EH (cell line): ENCODE data around the gene SAT1.

Experiments used
- DNase-seq: peaks from one replicate; pipeline ENCODE4 v3.0.0-alpha.2; 2015; ENCODE audit warnings: low read depth

SAT1 gene

GRCh38 chrX:23776363-23776762 is 6.6 kb upstream of the SAT1 start:
- DNase-seq = no peak

GRCh38 chrX:23779025-23779424 is 3.9 kb upstream of the SAT1 start:
- peak; percentile 92 for DNase-seq

- peak; percentile 40 for DNase-seq
Measured at GRCh38 chrX:23782455-23782854, 518 bp upstream of the SAT1 start.

GRCh38 chrX:23783589-23784469 is 856 bp downstream of the SAT1 start:
- no peak for DNase-seq

GRCh38 chrX:23784470-23785331 is 1.7 kb downstream of the SAT1 start:
- peak; percentile 84 for DNase-seq

- DNase-seq = no peak
Measured at GRCh38 chrX:23785580-23785979, 2.6 kb downstream of the SAT1 start.

GRCh38 chrX:23786268-23786815 is 3.4 kb downstream of the SAT1 start:
- no peak for DNase-seq

GRCh38 chrX:23787745-23788118 is 4.8 kb downstream of the SAT1 start:
- no peak for DNase-seq

GRCh38 chrX:23788521-23788920 is 5.5 kb downstream of the SAT1 start:
- no peak for DNase-seq

GRCh38 chrX:23788946-23789345 is 6.0 kb downstream of the SAT1 start:
- no peak for DNase-seq

GRCh38 chrX:23789386-23790154 is 6.6 kb downstream of the SAT1 start:
- DNase-seq = no peak

- no peak for DNase-seq
Measured at GRCh38 chrX:23790155-23790497, 7.2 kb downstream of the SAT1 start.

- no peak for DNase-seq
Measured at GRCh38 chrX:23792861-23793553, 10.0 kb downstream of the SAT1 start.

GRCh38 chrX:23795221-23795620 is 12.2 kb downstream of the SAT1 start:
- no peak for DNase-seq

- DNase-seq = no peak
Measured at GRCh38 chrX:23797371-23798128, 14.6 kb downstream of the SAT1 start.

GRCh38 chrX:23799469-23800065 is 16.6 kb downstream of the SAT1 start:
- peak; percentile 32 for DNase-seq

GRCh38 chrX:23802431-23802830 is 19.5 kb downstream of the SAT1 start:
- DNase-seq = no peak

- peak; percentile 69 for DNase-seq
Measured at GRCh38 chrX:23803931-23804381, 21.0 kb downstream of the SAT1 start.

GRCh38 chrX:23804578-23804977 is 21.6 kb downstream of the SAT1 start:
- DNase-seq = no peak

GRCh38 chrX:23805389-23805788 is 22.4 kb downstream of the SAT1 start:
- no peak for DNase-seq
